T-helper 22 cell (primary cell): ENCODE results near the gene TMEM256.
A peak's percentile ranks its signal among the peaks of the same experiment; 100 is the strongest.

Experiments used
- DNase-seq: peaks from one replicate; pipeline ENCODE4 v3.0.0-alpha.2; 2020; ENCODE audit warnings: low read depth

TMEM256 gene

GRCh38 chr17:7403977-7404736, at the start of gene TMEM256:
TSS of gene TMEM256 (minus strand) at chr17:7404097. CDS start at chr17:7404084, 13 bp downstream.
- peak; percentile 96 for DNase-seq

- no peak for DNase-seq
Observed at GRCh38 chr17:7448461-7448860, 44.6 kb upstream of the TMEM256 start.

DNA sequence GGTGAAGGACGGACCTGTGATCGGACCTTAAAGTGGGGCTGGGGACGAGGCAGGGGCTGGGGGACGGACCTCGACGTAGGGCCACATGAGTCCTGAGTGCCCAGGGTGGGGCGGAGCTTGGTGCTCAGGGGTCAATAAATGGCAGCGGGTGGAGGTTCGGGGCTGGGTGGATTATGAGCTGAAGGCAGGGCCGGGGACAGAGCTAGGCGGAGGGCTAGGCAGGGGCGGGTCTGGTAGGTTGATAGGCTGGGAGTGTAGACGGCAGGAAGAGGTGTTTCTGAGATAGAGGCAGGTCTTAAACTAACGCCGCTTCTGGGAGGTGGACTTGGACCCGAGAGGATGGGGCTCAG, 41.7 kb upstream of the TMEM256 start:
- DNase-seq: no peak

DNA sequence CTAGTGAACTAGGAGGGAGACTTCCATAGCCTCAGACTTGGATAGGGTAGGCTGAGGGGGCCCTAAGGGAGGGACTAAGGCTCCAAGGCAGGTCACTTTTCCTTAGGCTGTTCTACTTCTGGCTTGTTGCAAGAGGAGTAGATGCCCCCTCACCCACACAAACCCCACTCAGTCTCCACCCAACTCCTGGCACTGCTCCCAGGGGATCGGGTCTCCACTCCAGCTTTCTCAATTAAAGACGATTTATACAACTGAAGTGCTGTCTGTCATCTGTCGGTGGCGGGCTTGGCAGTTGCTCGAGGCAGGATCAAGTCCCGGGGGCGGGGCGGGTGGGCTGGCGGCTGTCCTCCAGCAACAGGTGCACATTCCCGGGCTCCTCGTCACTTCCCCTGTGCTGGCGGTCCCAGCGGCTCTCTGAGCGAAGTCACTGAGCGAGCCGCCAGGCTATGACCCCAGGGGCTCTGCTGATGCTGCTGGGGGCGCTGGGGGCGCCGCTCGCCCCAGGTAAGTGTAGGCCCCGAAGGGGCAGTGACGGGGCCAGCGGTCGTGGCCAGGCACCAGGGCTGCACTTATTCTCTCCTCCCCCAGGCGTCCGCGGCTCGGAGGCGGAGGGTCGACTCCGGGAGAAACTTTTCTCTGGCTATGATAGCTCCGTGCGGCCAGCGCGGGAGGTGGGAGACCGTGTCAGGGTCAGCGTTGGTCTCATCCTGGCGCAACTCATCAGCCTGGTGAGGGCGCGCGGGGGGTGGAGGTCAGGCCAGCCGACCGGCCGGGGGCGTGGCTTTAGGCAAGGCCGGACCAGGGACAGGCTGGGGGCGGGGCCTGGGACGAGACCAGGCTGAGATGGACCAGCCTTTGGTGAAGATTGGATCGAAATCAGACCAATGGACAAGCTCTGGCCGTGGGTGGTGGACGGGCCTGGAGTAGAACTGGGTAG, 41.1 kb upstream of the TMEM256 start, which contains the start of gene CHRNB1:
Gene CHRNB1, plus strand, starts transcription at position 380 of the 937 bp plus-strand sequence. Its CDS starts 67 bp downstream, at position 447.
- DNase-seq: no peak

GRCh38 chr17:7443499-7444485, 39.9 kb upstream of the TMEM256 start:
- DNase-seq: no peak

GRCh38 chr17:7442142-7442541, 38.2 kb upstream of the TMEM256 start:
- DNase-seq: no peak

- no peak for DNase-seq
Observed at GRCh38 chr17:7441266-7441665, 37.4 kb upstream of the TMEM256 start.

GRCh38 chr17:7440834-7441195, 36.9 kb upstream of the TMEM256 start:
- no peak for DNase-seq

GRCh38 chr17:7440113-7440833, 36.4 kb upstream of the TMEM256 start:
- peak; percentile 14 for DNase-seq

GRCh38 chr17:7439462-7440112, 35.7 kb upstream of the TMEM256 start, which contains the start of gene FGF11:
TSS of gene FGF11 (plus strand) at chr17:7439512. CDS start at chr17:7439621, 109 bp downstream.
- no peak for DNase-seq

DNA sequence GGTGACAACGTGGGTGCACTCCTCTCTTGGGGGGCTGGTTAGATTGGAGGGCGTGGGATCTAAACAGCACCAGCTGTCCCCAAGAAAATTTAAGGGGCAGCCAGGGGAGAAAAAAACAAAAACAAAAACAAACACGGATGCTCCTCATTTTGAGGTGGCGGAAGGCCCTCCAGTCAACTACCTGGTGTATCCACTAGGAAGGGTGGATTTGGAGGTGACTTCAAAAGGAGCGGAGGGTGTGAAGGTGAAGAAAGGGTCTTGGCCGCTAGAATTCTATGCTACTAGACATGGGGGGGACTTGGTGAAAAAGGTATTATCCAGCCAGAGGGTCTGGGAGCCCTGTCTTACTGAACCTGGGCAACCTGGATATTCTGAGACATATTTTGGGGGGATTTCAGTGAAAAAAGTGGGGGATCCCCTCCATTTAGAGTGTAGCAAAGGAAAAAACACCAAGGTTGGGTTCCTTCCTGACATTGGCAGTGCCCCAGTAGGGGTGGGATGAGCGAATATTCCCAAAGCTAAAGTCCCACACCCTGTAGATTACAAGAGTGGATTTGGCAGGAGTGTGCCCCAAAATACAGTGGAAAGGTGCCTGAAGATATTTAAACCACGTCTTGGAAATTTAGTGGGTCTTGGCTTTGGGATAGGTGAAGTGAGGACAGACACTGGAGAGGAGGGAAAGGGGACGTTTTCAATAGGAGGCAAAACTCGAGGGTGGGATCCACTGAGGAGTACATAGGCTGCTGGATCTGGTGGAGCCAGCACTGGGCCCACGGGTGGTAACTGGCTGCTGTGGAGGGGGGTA, 35.0 kb upstream of the TMEM256 start:
- no peak for DNase-seq

DNA sequence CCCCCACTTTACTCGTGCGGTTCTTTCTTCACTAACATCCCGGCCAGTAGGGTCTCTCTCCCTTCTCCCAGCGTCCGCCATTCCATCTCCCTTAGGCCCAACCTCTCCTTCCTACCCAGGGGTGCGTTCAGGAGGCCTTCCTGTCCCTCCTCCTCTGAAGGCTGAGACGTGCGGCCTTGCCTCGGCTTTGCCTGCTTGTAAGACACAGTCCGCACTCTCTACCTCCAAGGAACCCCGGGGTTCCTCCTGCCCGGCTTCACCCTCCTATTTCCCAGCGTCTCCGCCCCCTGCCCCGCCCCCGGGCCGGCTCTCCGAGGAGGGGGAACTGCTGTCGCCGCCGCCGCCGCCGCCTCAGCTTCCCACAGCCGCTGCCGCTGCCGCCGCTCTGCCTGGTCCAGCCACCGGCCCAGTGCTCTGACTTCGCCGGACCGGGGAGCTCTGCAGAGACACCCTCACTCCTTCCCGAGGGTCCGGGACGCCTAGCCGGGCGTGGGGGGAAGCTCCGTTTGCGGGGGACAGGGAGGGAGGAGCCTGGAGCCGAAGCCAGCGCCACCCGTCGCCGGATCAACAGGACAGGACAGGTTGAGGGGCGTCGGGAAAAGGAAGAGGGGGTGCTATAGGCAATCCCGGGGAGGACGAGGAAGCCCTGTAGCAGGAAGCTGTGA, 34.2 kb upstream of the TMEM256 start:
- DNase-seq: no peak

DNA sequence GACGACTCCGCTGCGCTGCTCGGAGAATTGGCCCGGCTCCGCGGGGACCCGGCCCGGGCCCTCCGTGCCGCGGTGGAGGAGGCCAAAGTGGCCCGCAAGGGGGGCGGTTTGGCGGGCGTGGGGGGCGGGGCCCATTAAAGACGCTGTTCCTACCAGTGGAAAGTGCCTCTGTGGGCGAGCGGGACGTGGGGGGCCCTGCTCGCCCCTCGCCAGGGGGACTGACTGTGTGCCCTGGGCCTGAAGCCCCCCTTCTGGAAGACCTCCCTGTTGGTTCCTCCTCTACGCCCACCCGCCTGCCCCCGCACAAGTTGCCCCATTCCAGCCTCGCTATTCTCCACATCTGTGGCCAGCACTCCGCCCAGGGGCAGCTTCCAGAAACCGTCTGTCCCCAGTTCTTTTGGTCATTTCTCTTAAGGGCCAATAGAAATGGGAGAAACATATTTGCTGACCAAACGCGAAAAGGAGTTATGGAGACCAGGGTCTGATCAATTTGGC, 33.5 kb upstream of the TMEM256 start:
- DNase-seq: no peak

DNA sequence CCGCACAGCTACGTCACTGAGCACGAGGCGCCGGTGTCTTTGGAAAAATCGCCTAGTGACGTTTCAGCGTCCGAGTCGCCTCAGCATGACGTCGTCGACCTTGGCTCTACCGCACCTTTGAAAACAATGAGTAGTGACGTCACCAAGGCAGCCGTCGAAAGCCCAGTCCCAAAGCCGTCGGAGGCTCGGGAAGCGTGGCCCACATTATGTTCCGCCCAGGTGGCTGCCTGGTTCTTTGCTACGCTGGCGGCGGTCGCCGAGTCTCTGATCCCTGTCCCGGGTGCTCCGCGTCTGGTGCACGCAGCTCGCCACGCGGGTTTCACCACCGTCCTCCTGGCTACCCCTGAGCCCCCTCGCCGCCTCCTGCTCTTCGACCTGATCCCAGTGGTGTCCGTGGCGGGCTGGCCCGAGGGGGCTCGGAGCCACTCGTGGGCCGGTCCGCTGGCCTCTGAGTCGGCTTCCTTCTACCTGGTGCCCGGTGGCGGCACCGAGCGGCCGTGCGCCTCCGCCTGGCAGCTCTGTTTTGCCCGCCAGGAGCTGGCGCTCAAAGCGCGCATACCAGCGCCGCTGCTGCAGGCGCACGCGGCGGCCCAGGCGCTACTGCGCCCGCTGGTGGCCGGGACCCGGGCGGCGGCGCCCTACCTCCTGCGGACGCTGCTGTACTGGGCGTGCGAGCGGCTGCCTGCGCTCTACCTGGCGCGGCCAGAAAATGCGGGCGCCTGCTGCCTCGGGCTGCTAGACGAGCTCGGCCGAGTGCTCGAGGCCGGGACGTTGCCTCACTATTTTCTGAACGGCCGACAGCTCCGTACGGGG, 32.9 kb upstream of the TMEM256 start:
- DNase-seq: peak; percentile 59

GRCh38 chr17:7435676-7436555, 32.0 kb upstream of the TMEM256 start:
- DNase-seq: peak; percentile 47

DNA sequence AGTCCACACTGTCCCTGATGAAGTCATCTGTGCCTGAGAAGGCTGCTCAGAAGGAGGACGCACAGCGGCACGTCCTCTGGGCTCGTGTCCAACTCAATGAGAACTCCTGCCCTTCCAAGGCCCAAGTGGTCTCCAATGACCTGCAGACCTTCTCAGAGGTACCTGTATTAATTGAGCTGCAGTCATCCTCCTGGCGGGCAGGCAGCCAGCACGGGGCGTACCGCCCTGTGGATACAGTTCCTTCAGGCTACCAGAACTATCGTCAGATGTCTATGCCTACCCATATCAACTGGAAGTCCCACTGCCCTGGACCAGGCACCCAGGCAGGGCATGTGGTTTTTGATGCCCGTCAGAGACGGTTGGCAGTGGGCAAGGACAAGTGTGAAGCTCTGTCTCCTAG, 28.4 kb upstream of the TMEM256 start:
- DNase-seq: no peak

GRCh38 chr17:7431231-7431630, 27.3 kb upstream of the TMEM256 start:
- no peak for DNase-seq
